Endothelial cell of umbilical vein (primary cell): ENCODE data around the gene DENND1B. TPM values are rescaled to one million over a fixed set of nuclear protein-coding genes. Genes with fewer than 3 reads are reported as not detected.

Source experiments
- BruUV-seq: library from RNA; stranded (reverse); fragments of 400-500 nt; replicated peaks from 2 replicates; lab custom pipeline; 2021; lab: Mats Ljungman, UMichigan
- CTCF ChIA-PET: fragments of 300-600, 350-600 bp; sonication (Branson Sonifier 250); formaldehyde crosslinking; loops from one replicate; lab custom pipeline; 2021; ENCODE audit warnings: antibody characterized with exemption, inconsistent platforms; lab: Charles Lee
- POLR2A ChIA-PET: fragments of 300-600, 350-600 bp; sonication (Branson Sonifier 250); formaldehyde crosslinking; loops from one replicate; lab custom pipeline; 2021; ENCODE audit warnings: antibody characterized with exemption, inconsistent platforms; lab: Charles Lee
- DNase-seq: peaks from one replicate; pipeline ENCODE4 v3.0.0-alpha.2; 2011; ENCODE audit warnings: low read depth, low spot score
- FAIRE-seq: peaks from 2 replicates; lab custom pipeline; 2011; peaks lifted over from hg19 to GRCh38; lab: Jason Lieb, UNC
- H2AFZ ChIP-seq: 2 replicates; pipeline ENCODE4 v1.6.0; 2012; ENCODE audit warnings: low read depth, low read length, control low read depth, inconsistent platforms
- H3K27ac ChIP-seq: 2 replicates; pipeline ENCODE4 v1.5.1; 2011; ENCODE audit warnings: low read depth, mild to moderate bottlenecking, control low read depth, low read length, moderate library complexity; ENCODE audit not compliant: insufficient read depth
- H3K27me3 ChIP-seq, 2 experiments: 2 replicates each; pipeline versions ENCODE4 v1.6.0 to v1.6.1; 2011; ENCODE audit warnings: low read length in 2 of 2, mixed read lengths in 1 of 2; ENCODE audit not compliant: control insufficient read depth in 2 of 2, insufficient read depth in 2 of 2
- H3K36me3 ChIP-seq, 2 experiments: 2 replicates in 1 of 2; 3 replicates in 1 of 2; pipeline ENCODE4 v1.5.1; 2011; ENCODE audit warnings: low read length in 2 of 2, mild to moderate bottlenecking in 1 of 2, moderate library complexity in 1 of 2; ENCODE audit not compliant: control insufficient read depth in 2 of 2, insufficient read depth in 2 of 2; ENCODE audit errors: extremely low read depth in 1 of 2
- H3K4me1 ChIP-seq: 3 replicates; pipeline ENCODE4 v1.5.1; 2011; ENCODE audit warnings: mild to moderate bottlenecking, low read length; ENCODE audit not compliant: control insufficient read depth, insufficient read depth; ENCODE audit errors: extremely low read depth
- H3K4me2 ChIP-seq: 2 replicates; pipeline ENCODE4 v1.6.1; 2011; ENCODE audit warnings: low read length, control low read depth, mixed read lengths; ENCODE audit not compliant: insufficient read depth
- H3K4me3 ChIP-seq, 3 experiments: fragments of 200-600 bp in 1 of 3; sonication (generic), shearing (Covaris generic) in 1 of 3; replicated peaks in 1 of 3; 2 replicates each; pipeline ENCODE4 v1.5.1; 2011 to 2016; ENCODE audit warnings: control low read depth in 3 of 3, low read length in 3 of 3, mild to moderate bottlenecking in 2 of 3, inconsistent platforms in 1 of 3, low read depth in 1 of 3, moderate library complexity in 1 of 3; ENCODE audit not compliant: insufficient read depth in 1 of 3
- H3K79me2 ChIP-seq: 2 replicates; pipeline ENCODE4 v1.6.0; 2012; ENCODE audit warnings: low read length, inconsistent platforms; ENCODE audit not compliant: control insufficient read depth, insufficient read depth
- H3K9ac ChIP-seq: replicated peaks from 2 replicates; pipeline ENCODE3; 2011; ENCODE audit warnings: low read length, control low read depth; ENCODE audit not compliant: insufficient read depth; ENCODE audit errors: extremely low read depth
- H3K9me1 ChIP-seq: replicated peaks from 3 replicates; pipeline ENCODE4 v1.6.0; 2011; ENCODE audit warnings: mild to moderate bottlenecking, low read length; ENCODE audit not compliant: control insufficient read depth, insufficient read depth; ENCODE audit errors: extremely low read depth
- H3K9me3 ChIP-seq: replicated peaks from 2 replicates; pipeline ENCODE4 v1.5.1; 2012; ENCODE audit warnings: low read length, inconsistent platforms; ENCODE audit not compliant: control insufficient read depth, insufficient read depth
- H4K20me1 ChIP-seq: replicated peaks from 2 replicates; pipeline ENCODE3; 2011; ENCODE audit warnings: mild to moderate bottlenecking, low read length; ENCODE audit not compliant: control insufficient read depth, insufficient read depth; ENCODE audit errors: extremely low read depth
- EZH2 ChIP-seq: IDR thresholded peaks from 2 replicates; pipeline ENCODE4 v1.6.1; 2012; ENCODE audit warnings: borderline replicate concordance, low read depth, mild to moderate bottlenecking, moderate library complexity, low read length, inconsistent platforms; ENCODE audit not compliant: severe bottlenecking
- FOS ChIP-seq: IDR thresholded peaks from 2 replicates; pipeline ENCODE4 v1.6.1; 2011; ENCODE audit warnings: mild to moderate bottlenecking, low read length, moderate library complexity, borderline replicate concordance; ENCODE audit not compliant: insufficient read depth
- GATA2 ChIP-seq: IDR thresholded peaks from 2 replicates; pipeline ENCODE4 v1.7.0; 2011; ENCODE audit warnings: low read depth, mild to moderate bottlenecking, moderate library complexity, mixed read lengths, low read length; ENCODE audit not compliant: insufficient read length, insufficient read depth
- JUN ChIP-seq: IDR thresholded peaks from 2 replicates; pipeline ENCODE4 v1.6.1; 2011; ENCODE audit warnings: borderline replicate concordance, low read depth; ENCODE audit not compliant: insufficient read length, insufficient read depth
- MYC ChIP-seq: IDR thresholded peaks from one replicate; pipeline ENCODE4 v1.6.1; 2011; ENCODE audit warnings: mild to moderate bottlenecking, low read depth, low read length
- POLR2A ChIP-seq: IDR thresholded peaks from 2 replicates; pipeline ENCODE4 v1.6.1; 2012; ENCODE audit warnings: low read depth, mild to moderate bottlenecking, control low read depth, low read length
- POLR2AphosphoS5 ChIP-seq: IDR thresholded peaks from 2 replicates; pipeline ENCODE4 v1.6.1; 2012; ENCODE audit warnings: low read depth, mild to moderate bottlenecking, control low read depth, low read length, moderate library complexity; ENCODE audit not compliant: insufficient read depth
- dilution Hi-C: fragments of 300-500 bp; cut with MboI; formaldehyde crosslinking; loops from one replicate; pipeline ENCODE4 v1.15.0; 2019; ENCODE audit warnings: low sequenced_read_pairs; ENCODE audit not compliant: extremely low pct_ligation_motif_present
- intact Hi-C: fragments of 100-400 bp; cut with micrococcal nuclease; formaldehyde crosslinking; loops from one replicate; pipeline ENCODE4 v1.10.0; 2022
- polyA plus RNA-seq, 4 experiments: library from polyadenylated mRNA; depleted of rRNA in 3 of 4; stranded (reverse) in 3 of 4; unstranded in 1 of 4; fragments of >200 nt; gene quantifications; 2 replicates each; pipeline versions ENCODE4 v1.2.1 to v1.2.3, GENCODE V29; 2011 to 2012; ENCODE audit warnings: missing spikeins in 1 of 4
- total RNA-seq: library from RNA; stranded (reverse); gene quantifications from 2 replicates; pipeline ENCODE4 v1.2.3, GENCODE V29; 2021
- TF ChIP-seq, protein P1 (sequence below), 2 donors: IDR thresholded peaks; 1 replicate in 1 of 2; 2 replicates in 1 of 2; pipeline ENCODE4 v1.5.1; 2011; ENCODE audit warnings: low read length in 2 of 2, mild to moderate bottlenecking in 2 of 2, moderate library complexity in 2 of 2, control low read depth in 1 of 2, inconsistent platforms in 1 of 2, low read depth in 1 of 2; ENCODE audit not compliant: insufficient read depth in 1 of 2; ENCODE audit errors: extremely low read depth in 1 of 2
- TF ChIP-seq, protein P2 (sequence below): IDR thresholded peaks from 2 replicates; pipeline ENCODE4 v1.6.1; 2011; ENCODE audit not compliant: insufficient read depth, insufficient read length

The DENND1B gene
- total and polyA plus RNA-seq, 2 donors (not counting 3 experiments of a cell fraction or from before 2014, with no cell fraction given): 0.97 to 3.3 TPM

DNA sequence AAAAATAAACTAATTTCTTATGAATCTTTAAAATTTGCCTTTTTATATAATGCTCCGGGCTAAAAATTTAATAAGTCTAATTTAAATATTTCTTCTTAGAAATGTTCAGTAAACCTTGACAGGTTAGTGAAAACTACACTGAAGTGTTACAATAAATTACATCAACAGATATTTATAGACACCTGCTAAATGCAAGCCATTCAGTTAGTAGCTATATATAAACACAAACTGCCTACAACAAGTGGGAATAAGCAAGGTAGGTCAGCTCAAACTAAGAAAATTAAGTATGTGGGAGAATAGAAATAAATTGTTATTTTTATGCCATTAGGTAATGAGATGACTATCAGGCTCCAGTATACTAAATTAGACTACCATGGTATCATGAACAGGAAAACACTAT lies 215.6 kb downstream of the DENND1B start:
- CTCF ChIA-PET: no interaction called here
- FAIRE-seq: no peak

More for the DNA sequence above, 215.6 kb downstream of the DENND1B start:
- H3K36me3 ChIP-seq: no peaks in the 10 kb centered on the region
- H3K9ac ChIP-seq: no peak overlapping the region
- intact Hi-C loops (no loop called here), dilution Hi-C loops (no loop called here)
- no peak overlapping the region for H2AFZ ChIP-seq
- no peaks in the 10 kb centered on the region for H3K4me1 ChIP-seq
- POLR2A ChIA-PET: no interaction called here
- H3K4me2 ChIP-seq: no peak overlapping the region
- no TSS peak for BruUV-seq
- H3K27ac ChIP-seq: no peak overlapping the region
- no peaks in the 10 kb centered on the region for H4K20me1 ChIP-seq
- no peaks in the 10 kb centered on the region for H3K79me2 ChIP-seq
- TF ChIP-seq EZH2 (no peak), FOS (no peak), POLR2A (no peak), MYC (no peak), GATA2 (no peak), JUN (no peak), POLR2AphosphoS5 (no peak)
- TF ChIP-seq, protein P1, sequence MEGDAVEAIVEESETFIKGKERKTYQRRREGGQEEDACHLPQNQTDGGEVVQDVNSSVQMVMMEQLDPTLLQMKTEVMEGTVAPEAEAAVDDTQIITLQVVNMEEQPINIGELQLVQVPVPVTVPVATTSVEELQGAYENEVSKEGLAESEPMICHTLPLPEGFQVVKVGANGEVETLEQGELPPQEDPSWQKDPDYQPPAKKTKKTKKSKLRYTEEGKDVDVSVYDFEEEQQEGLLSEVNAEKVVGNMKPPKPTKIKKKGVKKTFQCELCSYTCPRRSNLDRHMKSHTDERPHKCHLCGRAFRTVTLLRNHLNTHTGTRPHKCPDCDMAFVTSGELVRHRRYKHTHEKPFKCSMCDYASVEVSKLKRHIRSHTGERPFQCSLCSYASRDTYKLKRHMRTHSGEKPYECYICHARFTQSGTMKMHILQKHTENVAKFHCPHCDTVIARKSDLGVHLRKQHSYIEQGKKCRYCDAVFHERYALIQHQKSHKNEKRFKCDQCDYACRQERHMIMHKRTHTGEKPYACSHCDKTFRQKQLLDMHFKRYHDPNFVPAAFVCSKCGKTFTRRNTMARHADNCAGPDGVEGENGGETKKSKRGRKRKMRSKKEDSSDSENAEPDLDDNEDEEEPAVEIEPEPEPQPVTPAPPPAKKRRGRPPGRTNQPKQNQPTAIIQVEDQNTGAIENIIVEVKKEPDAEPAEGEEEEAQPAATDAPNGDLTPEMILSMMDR (IDR thresholded peaks at IDR 0.05; ENCODE audit: extremely low read depth in 1 of 2, insufficient read depth in 1 of 2, low read depth in 1 of 2, low read length in 2 of 2): no peak
- TF ChIP-seq, protein P2, sequence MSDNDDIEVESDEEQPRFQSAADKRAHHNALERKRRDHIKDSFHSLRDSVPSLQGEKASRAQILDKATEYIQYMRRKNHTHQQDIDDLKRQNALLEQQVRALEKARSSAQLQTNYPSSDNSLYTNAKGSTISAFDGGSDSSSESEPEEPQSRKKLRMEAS: no peak
- no peaks in the 10 kb centered on the region for H3K9me1 ChIP-seq
- no peaks in the 10 kb centered on the region for H3K9me3 ChIP-seq
- DNase-seq: no peak
- H3K27me3 ChIP-seq: no peaks in the 10 kb centered on the region
- no peak overlapping the region for H3K4me3 ChIP-seq
